GM18873 (cell line): ENCODE data around the gene MICAL2.

Experiments
- ATAC-seq: cut with Tn5 transposase; IDR thresholded peaks from one replicate; pipeline ENCODE4 v1.9.1; 2021; ENCODE audit warnings: mild to moderate bottlenecking, moderate library complexity, moderate number of reproducible peaks; ENCODE audit not compliant: unreplicated experiment, low FRiP score

Gene MICAL2

DNA sequence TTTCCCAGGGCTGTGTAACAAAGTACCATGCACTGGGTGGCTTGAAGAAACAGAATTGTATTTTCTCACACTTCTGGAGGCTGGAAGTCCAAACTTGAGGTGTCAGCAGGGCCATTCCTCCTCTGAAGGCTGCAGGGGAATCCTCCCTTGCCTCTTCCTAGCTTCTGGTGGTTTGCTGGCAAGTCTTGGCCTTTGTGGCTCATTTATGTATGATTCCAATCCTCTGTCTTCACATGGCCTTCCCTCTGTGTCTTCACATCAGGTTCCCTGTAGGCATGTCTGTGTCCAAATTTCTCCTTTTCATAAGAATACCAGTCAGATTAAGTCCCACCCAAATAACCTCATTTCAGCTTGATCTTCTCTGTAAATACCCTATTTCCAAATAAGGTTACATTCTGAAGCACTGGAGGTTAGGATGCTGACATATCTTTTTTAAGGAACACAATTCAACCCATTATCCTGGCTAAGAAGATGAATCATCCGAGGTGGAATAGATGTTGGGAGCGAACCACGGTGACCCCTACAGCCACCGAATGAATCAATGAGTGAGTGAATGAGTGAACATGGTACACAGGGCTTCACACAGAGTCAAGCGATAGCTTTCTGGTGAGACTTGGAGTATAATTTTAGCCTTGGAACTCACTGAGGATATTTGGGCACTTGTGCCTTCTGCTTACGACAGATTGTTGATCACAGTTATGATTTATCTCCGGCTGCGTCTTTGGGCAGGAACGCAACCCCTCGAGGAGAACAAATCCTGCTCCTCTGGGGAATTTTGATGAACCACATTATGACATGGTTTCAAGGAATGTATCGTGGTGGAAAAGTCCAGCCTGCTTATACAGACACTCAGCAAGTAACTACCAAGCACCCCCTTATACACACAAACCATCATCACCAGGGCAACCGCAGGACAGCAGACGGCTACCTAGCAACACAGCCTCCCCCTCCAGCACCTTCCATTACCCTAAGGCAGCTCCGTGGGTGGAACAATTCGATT, 34.3 kb upstream of the MICAL2 start:
- no peak for ATAC-seq

DNA sequence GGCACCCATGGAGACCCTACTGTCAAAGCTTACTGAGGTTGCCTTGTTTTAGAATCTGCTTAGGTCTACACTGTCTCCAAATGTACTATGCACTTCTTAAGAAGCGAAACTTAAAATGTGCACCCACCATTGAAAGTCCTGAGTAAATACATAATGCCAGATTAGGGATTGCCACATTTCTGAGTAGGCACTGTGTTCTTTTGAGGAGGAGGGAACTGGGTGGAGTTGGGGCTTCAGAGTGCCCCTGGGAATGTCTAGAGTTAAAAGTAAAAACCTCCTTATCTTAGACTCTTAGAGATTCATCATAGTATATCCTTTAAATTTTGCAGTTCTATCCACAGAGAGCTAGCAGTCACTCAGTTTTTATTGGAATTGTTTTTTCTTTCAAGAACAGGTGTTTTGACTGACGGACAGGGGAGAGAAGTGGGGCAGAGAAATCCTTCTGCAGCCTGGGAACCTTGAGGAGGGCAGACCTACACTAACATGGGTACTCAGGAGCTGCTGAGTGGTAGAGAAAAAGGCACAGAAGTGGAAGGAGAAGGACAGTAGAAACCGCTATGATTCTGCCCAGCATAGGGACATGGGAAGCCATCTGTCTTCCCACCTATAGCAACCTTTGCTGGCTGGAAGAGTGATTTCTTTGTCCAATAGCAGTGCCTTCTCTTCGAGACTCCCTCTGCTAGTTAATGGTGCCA, 33.4 kb upstream of the MICAL2 start:
- no peak for ATAC-seq

DNA sequence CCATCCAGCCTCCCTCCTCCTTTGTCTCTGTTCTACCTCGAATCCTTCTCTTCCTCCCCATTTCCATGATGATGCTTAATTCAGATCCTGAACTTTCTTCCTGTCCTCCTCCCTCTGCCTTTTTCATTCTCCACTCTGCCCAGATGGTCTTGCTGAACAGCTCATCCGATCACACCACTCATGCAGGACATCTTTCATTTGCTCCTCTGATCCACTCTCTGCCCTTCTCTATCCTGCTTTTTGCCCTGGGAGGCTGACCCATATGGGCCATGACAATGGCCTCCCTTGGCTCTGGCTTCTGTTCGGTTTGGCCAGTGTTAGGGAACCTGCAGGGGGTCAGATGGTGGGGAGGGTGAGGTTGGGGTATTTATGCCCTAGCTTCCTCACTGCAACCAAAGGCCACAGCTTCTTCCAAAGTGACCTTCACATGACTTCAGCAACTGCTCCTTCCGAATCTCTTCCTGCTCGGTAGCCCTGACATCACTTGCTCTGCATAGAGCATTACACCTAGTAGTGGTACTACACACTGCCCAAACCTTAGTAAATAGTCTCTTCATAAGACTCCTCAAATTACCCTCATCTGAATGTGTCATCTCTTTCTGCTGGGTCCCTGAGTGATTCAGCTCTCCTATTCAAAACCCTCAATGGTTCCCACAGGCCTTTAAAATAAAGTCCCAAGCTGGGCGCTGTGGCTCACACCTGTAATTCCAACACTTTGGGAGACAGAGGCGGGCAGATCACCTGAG, 32.7 kb upstream of the MICAL2 start:
- no peak for ATAC-seq

DNA sequence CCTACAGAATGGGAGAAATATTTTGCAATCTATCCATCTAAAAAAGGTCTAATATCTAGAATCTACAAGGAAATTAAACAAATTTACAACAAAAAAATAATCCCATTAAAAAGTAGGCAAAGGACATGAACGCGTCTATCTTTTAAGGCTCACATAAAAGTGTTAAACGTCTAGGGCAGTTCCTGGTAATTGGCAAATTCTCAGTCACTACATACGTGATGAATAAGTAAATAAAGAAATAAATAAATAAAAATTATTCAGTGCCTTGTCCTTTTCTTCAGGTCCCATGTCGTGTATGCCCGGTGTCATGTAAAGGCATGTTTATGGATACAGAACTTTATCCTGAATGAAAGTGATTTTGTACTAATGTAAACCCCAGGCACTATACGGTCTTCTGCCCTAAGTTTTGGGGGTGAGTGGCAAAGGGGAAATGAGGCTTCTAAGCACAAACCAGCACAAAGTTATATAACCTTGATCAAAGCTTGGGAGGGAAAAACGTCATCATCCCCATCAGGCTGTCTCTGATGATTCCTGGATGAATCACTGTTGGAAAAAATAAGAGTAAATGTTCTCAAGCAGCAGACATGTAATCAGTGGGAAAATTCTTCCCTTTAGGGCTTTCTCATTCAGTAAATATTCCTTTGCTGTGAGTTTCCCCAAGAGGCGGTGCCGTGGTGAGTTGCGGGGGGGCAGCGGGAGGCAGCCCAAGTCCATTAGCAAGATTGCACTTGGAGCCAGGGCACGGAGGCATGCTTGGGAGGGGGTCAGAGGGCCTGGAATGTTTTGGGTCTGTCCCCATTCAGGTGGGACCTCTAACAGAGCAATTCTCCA, 30.4 kb upstream of the MICAL2 start:
- no peak for ATAC-seq

DNA sequence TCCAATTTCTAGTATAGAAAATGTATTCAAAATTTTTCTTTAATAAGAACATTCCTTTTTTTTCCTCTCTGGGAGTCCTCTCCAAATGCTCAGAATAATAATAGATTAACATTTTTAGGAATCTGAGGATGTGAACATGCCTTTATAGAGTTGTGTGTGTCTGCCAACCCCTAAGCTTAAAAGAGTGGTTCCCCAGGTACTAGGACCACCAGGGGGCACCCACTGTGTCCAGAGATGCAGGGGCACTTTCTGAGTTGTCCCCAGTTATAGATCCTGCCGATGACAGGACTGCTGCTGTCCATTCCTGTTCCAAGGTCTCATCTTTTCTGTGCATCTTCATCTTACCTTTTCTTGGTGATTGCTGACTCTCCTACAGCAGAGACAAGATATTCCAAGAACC, 27.0 kb upstream of the MICAL2 start:
- no peak for ATAC-seq

DNA sequence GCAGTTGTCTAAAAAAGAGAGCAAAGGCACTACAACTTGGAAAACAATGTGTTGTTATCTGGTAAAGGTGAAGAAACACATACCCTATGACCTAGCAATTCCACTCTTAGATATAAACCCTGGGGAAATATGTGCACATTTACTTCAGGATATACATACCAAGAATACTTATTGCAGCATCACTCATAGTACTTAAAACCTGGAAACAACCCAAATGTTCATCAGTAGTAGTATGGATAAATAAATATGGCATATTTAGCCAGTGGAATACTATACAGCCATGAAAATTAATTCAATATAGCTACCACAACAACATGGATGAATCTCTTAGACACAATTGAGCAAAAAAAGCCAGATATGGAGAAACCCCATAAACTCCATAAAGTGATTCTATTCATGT, 26.1 kb upstream of the MICAL2 start:
- ATAC-seq: no peak

DNA sequence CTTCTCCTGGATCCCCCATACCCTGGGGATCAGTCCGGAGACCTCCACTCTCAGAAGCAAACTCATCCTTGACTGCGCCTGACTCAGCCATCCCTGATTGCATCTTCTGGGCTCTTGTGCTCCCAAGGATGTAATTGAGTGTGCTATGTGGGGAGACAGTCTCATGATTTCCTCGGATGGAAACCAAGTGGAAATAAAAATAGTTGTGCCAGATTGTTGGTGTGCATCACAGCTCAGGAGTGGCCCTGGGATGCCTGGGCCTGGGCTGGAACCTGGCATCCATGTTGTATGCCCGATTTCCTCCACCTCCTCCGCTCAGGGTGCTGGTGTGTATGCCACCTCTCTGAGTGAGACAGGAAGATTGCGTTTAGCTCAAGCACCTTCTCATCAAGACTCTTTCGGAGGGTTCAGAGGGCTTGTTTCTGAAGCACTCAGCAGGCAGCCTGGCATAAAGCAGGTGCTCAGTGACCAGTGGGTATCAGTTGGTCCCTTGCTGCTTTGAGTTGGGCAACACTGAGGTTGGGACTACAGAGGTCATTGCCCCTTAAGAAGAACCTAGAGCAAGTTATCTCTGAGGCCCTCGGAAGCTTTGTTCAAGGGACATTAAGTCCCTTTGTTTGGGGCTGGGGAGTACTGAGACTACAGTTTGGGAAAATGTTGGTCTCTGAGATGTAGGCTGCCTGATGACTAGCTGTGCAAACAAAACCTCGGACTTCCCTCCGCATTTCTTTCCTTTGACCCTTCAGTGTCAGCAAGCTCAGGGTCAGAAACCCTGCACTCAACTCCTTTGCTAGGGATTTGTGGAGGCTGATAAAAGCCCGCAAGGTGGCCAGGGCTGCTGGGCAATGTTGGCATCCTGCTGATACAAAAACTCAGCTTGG, 24.8 kb upstream of the MICAL2 start:
- no peak for ATAC-seq

DNA sequence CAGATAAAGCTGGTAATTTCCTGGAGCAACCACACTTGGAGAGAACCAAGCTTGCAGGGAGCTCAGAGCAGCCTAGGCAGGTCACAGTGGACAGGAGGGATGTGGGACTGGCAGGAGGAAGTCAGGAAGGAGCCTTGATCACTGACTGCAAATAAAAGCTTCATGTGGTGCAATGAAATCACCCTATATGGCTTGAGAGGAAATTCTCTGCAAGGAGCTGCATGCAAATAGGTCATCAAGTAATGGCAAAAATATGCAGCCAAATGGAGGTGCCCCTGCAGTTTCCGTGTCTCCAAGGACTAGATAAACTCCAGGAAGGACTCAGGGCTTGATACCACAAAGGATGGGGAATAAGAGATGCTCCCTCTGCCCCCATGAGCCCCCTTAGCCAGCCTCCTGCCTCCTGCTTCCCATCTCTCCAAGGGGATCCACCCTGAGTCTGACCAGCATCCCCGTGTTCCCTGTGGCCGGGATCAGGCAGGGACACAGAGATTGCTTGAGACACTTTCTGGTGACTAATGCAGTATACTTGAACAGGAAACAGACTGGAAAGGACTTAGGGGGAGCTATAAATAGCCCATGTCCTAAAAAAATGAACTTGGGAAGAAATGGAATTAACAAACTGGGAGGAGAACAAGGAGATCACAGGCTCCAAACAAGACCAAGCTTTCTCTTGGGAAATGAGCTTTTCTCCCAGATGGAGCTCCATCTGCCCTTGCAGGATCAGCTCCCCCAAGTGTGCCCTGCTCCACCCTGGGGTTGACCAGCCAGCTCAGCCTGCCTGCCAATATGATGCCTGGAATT, 23.9 kb upstream of the MICAL2 start:
- no peak for ATAC-seq

DNA sequence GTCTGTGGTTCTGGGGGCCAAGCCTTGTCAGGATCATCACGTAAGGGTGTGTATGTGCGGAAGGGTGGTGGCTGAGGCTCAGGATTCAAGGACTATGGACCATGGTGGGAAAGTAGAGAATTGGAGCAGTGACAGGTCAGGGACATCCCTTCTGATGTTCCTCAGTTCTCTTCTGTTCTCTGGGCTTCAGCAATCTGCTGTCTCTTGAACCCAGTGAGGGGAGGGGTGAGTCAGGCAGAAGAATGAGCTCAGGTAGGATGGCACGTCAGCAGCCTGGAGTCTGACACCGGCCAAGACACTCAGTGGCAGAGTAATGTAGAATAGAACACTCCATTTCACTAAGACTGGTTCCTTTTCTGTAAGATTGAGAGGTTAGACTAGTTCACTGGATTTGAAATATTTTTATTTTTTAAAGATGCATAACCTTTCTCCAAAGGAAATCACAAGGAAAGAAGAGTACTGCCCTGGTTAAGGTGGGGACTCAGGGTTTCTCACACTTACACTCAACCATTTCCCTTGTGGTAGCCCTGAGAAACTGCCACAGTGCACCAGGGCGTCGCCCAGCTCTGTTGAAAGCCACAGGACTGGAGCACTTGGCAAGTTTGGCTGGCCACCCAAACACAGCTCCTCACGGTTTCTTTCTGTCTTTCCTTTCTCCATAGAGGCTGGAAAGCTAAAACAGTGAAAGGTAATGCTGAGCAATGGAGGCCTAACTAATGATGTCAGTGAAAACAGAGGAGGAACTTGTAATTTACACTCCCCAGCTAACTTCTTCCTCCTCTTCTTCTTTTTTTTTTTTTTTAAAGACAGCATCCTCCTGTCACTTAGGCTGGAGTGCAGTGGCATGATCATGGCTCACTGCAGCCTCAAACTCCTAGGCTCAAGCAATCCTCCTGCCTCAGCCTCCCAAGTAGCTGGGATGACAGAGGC, 23.1 kb upstream of the MICAL2 start:
- ATAC-seq: no peak

DNA sequence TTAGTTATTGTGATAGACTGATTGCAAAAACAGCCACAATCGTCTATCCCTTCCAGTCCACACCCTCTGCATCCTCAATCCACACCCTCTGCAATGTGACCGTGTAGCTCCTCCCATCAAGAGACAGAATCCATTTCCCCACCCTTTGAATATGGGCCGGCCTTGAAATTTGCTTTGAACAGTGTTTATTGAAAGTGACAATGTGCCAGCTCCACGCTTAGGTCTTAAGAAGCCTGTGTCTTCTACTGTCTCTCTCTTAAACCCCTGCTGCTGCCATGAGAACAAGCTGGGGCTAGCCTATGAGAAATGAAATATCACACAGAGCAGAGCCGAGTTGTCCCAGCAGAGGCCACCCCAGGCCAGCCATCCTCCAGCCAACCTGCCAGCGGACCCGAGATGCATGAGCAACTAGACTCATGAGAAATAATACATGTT, 22.3 kb upstream of the MICAL2 start:
- ATAC-seq: no peak

DNA sequence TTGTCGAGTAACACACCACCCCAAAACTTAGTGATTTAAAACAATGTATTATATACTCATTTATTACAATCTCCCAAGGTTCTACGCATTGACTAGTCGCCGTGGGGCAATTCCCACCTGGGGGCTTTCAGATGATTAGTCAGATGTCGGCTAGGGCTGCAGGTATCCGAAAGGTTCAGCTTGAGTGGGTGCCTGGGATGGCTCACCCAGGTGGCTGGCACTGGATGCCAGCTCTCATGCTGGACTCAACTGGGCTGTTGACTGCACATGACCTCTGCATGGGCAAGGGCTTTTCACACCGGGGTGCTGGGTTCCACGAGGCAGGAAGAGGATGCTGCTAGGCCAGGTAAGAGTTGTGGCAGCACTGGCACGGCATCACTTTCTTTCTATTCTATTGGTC, 21.9 kb upstream of the MICAL2 start:
- ATAC-seq: no peak

DNA sequence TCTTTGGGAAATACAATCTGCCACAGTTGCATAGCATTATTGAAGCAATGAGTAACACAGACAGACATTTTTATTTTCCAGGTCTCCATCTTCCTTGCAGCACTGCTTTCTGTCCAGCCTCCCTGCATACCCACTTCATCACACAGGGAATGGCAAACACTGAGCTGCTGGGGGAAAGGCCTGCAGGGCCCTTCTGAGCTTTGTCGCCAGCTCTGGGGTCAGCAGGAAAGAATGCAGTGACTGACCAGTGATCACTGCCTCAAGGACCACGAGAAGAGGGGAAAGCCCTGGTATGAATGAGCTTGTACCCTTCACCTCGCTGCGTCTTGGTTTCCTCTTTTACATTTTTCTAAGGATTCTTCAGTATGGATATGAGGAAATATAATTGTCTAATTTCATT, 21.3 kb upstream of the MICAL2 start:
- ATAC-seq: no peak

DNA sequence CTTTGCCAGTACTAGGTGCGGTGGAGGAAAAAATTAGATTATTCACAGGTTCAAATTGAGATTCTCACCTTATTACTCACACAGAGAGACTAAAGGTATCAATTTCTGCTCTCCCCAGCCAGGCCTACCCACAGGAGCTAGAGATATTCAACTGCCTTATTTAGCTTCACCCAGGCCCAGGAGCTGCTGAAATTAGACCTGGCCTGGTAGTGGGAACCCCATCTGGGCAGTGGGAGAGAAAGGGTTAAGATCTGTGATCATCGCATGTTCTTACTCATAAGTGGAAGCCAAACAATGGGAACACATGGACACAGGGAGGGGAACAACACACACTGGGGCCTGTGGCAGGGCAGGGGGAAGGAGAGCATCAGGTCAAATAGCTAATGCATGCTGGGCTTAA, 20.9 kb upstream of the MICAL2 start:
- ATAC-seq: no peak

DNA sequence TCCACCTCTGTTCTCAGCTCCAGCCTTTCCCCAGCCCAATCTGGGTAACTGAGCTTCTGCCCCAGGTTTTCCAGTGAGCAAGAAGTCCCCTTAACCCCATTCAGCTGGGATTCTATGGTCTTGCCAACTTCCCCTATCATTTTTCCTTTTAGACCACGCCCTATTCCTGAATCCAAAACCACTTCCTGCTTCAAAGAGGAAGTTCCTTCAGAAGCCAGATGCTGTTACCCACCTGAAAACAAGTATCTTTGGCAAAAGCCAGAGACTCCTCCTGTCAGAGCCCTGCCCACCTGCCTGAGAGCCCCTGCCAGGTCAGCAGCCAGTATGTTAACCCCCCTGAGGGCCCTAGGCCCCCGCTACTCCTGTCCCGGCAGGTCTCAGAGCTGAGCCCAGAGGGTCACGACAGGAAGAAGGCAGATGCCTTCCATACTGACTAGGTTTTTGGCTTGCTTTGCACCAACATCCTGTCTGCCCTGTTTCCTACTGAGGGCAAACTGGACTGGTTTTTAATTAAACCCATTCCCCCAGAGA, 20.3 kb upstream of the MICAL2 start:
- ATAC-seq: no peak

DNA sequence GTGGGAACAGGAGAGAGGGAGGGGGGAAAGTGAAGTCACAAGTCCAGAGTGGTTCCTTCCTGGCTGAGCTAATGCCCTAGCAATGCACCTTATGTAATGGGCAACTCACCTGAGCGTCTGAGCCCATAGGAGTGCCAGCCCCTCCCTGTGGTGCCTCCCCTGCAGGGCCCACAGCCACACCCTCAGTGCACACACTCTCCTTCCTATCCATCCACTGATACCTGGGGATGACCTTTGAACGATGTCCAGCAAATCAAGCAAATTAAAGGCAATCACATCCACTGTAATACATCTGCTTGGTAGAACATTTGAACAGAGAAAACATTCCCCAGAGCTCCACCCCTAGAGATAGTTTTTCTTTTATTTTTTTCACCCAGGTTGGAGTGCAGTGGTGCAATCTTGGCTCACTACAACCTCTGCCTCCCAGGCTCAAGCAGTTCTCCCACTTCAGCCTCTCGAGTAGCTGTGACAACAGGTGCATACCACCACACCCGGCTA, 19.6 kb upstream of the MICAL2 start:
- no peak for ATAC-seq

DNA sequence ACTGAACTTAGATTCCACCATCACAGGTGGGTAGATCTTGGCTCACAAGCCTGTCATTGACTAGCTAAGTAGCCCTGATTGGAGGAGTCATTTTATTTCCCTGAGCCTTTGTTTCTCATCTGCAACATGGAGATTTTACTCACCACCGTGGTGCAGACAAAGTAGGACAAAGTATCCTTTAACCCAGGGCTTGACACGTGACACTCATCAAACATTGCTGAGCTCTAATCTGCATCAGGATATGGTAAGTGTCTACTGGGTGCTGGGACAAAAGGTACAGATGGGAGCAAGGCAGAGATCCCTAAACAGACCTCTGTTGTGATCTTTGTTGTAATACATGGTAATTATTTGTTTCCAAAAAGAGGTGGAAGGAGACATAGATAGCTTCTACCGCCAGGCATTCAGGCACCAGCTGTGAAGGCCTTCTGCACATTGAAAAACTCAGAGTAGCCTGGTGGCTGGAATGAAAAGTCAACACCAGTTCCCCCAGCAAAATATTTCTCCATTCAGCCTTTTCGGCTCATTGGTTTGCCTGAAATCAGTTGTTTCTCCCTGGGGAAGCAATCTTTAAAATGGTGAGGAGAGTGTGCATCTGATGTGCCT, 18.3 kb upstream of the MICAL2 start:
- no peak for ATAC-seq
